Heart left ventricle (tissue), 16 donors: ENCODE measurements around the gene PMEPA1. TPM values are rescaled to one million over a fixed set of nuclear protein-coding genes. Genes with fewer than 3 reads are reported as not detected.

Experiments used
- ATAC-seq, 4 donors: fragments of 200-7000 bp; cut with Tn5 transposase; one replicate each; pipeline ENCODE4 v1.9.1; 2020 to 2022; ENCODE audit warnings: moderate library complexity in 4 of 4, mild to moderate bottlenecking in 3 of 4, moderate number of reproducible peaks in 1 of 4
- DNase-seq, 5 donors: peaks; one replicate each; pipeline ENCODE4 v3.0.0-alpha.2; 2020
- H3K27ac ChIP-seq, 12 donors: fragments of 200-600 bp; sonication (generic) in 4 of 12; one replicate each; pipeline versions ENCODE4 v1.5.0 to v1.8.0; 2016 to 2022; ENCODE audit warnings: mild to moderate bottlenecking in 2 of 12
- H3K27me3 ChIP-seq, 9 donors: fragments of 200-600 bp; sonication (generic) in 2 of 9; one replicate each; pipeline versions ENCODE4 v1.5.1 to v1.8.0; 2016 to 2022; ENCODE audit warnings: mild to moderate bottlenecking in 3 of 9
- H3K36me3 ChIP-seq, 9 donors: fragments of 200-600 bp; sonication (generic) in 2 of 9; one replicate each; pipeline versions ENCODE4 v1.5.0 to v1.8.0; 2018 to 2022; ENCODE audit warnings: mild to moderate bottlenecking in 2 of 9
- H3K4me1 ChIP-seq, 12 donors: fragments of 200-600 bp; sonication (generic) in 4 of 12; one replicate each; pipeline versions ENCODE4 v1.5.0 to v1.8.0; 2016 to 2022; ENCODE audit warnings: mild to moderate bottlenecking in 3 of 12
- H3K4me3 ChIP-seq, 12 donors: fragments of 200-600 bp; sonication (generic) in 4 of 12; one replicate each; pipeline versions ENCODE4 v1.5.0 to v1.8.0; 2017 to 2022; ENCODE audit warnings: mild to moderate bottlenecking in 9 of 12, moderate library complexity in 4 of 12
- H3K9me3 ChIP-seq, 12 donors: fragments of 200-600 bp; sonication (generic) in 4 of 12; one replicate each; pipeline versions ENCODE4 v1.5.0 to v1.8.0; 2016 to 2022; ENCODE audit warnings: mild to moderate bottlenecking in 1 of 12
- POLR2A ChIP-seq, 2 donors: fragments of 450-650 bp; IDR thresholded peaks; one replicate each; pipeline ENCODE4 v1.6.1; 2017; ENCODE audit warnings: antibody characterized with exemption in 2 of 2, mild to moderate bottlenecking in 2 of 2, moderate library complexity in 2 of 2
- WGBS, 4 donors: extraction: QIAGEN DNeasy Blood & Tissue Kit in 2 of 4; methylation state at CpG; one replicate each; pipeline versions ENCODE4 v1.1.5 to v1.1.7; 2013 to 2018; 5-methylcytosine and 5-hydroxymethylcytosine counted together
- intact Hi-C, 10 donors: fragments of 100-400 bp; cut with DNase I; formaldehyde crosslinking; loops; one replicate each; pipeline versions ENCODE4 v1.11.1 to v1.14.2; 2022
- polyA plus RNA-seq, 2 donors: library from polyadenylated mRNA; stranded (reverse); fragments of 200-250 nt; gene quantifications; one replicate each; pipeline ENCODE4 v1.2.3, GENCODE V29; 2013
- total RNA-seq, 9 donors: library from RNA; depleted of rRNA in 2 of 9; stranded (reverse); fragments of >200 nt in 2 of 9; fragmentation: NEBNext Ultra II Directional in 3 of 9; extraction: Animal tissue kit (Norgen Biotek cat#: 25700) in 3 of 9; gene quantifications; one replicate each; pipeline versions ENCODE4 v1.1.0 to v1.2.4, GENCODE V29; 2016 to 2023
- TF ChIP-seq, protein P1 (sequence below), 12 donors: fragments of 200-600 bp; sonication (generic) in 4 of 12; IDR thresholded peaks; one replicate each; pipeline versions ENCODE4 v1.5.0 to v1.8.0; 2018 to 2022; ENCODE audit warnings: antibody characterized with exemption in 12 of 12, mild to moderate bottlenecking in 5 of 12
- donor health status: ischemic (EF 13 %, LVEDD 7.1; RV severe dilation, severe dysfunction).
- donor health status: healthy with polysubstance abuse.
- donor health status: DM: no; HTN: yes; CAD: no.
- donor health status: DM: no; HTN: no; CAD: no.
- donor health status: ischemic (EF 25% LVEDD 6.9; RV normal size, moderate dysfunction).
- donor health status: ischemic (EF 25% LVEDD 5.7; RV mildly dilated, moderate dysfunction).
- donor health status: healthy.
- donor health status: DM: yes; HTN: yes; CAD: no.
- donor health status: ischemic (EF 35%, LVEDD 5.7; RV mildly dilated, moderate dysfunction).
- donor health status: nonischemic (EF 11% LVEDD 7.7; RV severe dilation, severe dysfunction).
- donor health status: DM: yes; HTN: yes; CAD: no.
- donor health status: PGD.
- donor health status: ischemic (EF 29% LVEDD 5.4; RV normal size, mild dysfunction).
- donor health status: nonischemic (EF 23%, LVEDD 6.1; RV moderate dilation, normal function).

Gene PMEPA1
- total and polyA plus RNA-seq, 11 donors: 12.6 to 115 (median 30.0) TPM

DNA sequence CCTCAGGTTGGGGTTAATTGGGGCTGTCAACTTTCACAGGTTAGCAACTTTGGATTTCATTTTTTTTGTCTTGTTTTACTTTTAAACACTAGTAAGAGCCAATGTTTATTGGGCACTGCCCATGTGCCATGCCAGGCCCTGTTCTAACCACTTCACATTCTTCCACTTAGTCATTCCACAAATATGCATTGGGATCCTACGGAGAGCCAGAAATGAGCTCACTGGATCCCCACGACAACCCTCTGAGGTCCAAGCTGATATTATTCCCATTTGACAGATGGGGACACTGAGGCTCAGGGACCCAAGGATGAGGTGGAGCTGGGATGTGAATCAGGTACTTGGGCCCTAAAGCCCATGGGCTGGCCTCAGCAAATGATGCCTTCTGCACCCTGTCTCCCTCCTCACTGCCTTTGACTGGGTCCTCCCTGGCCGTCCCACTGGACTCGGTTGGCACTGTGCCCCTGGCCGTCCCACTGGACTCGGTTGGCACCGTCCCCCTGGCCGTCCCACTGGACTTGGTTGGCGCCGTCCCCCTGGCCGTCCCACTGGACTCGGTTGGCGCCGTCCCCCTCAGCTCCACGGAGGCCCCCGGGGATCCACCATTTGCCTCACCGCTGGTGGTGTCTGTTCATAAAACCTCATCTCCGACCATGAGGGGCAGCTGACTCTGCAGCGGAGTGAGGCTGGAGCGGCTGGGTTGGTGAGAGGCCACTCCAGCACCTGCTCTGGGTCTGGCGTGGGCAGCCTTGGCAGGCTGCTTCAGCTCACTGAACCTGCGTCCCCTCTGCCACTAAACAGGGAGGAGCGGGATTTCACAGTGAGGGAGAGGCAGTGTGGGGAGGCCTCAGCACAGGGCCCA lies 4.8 kb upstream of the PMEPA1 start:
- Histone ChIP-seq H3K27ac (peak overlapping the region in 10 of 12 donors; percentile 26 to 79 (median 66)), H3K27me3 (peaks cover 0 to 3% (median 0%) of the 10 kb centered on the region in 9 donors), H3K9me3 (no peaks in the 10 kb centered on the region), H3K4me1 (peaks cover 0 to 81% (median 44%) of the 10 kb centered on the region in 12 donors), H3K36me3 (no peaks in the 10 kb centered on the region), H3K4me3 (no peak overlapping the region)
- intact Hi-C loops: loop anchor here in 5 of 10 donors (5.0 to 10.0 kb wide), 5 partner anchors 33 to 370 kb away; partner anchors contain the start of gene RBM38 (in 1 of the 5)
- DNase-seq: no peak
- ATAC-seq: peak in 1 of 4 donors; percentile 29
- no peak for TF ChIP-seq POLR2A (IDR thresholded peaks at IDR 0.05)
- TF ChIP-seq, protein P1, sequence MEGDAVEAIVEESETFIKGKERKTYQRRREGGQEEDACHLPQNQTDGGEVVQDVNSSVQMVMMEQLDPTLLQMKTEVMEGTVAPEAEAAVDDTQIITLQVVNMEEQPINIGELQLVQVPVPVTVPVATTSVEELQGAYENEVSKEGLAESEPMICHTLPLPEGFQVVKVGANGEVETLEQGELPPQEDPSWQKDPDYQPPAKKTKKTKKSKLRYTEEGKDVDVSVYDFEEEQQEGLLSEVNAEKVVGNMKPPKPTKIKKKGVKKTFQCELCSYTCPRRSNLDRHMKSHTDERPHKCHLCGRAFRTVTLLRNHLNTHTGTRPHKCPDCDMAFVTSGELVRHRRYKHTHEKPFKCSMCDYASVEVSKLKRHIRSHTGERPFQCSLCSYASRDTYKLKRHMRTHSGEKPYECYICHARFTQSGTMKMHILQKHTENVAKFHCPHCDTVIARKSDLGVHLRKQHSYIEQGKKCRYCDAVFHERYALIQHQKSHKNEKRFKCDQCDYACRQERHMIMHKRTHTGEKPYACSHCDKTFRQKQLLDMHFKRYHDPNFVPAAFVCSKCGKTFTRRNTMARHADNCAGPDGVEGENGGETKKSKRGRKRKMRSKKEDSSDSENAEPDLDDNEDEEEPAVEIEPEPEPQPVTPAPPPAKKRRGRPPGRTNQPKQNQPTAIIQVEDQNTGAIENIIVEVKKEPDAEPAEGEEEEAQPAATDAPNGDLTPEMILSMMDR (IDR thresholded peaks at IDR 0.05): no peak
- WGBS, 4 donors: 84 to 90% (median 85%) methylated on average over 22 to 23 of the region's 23 CpGs

DNA sequence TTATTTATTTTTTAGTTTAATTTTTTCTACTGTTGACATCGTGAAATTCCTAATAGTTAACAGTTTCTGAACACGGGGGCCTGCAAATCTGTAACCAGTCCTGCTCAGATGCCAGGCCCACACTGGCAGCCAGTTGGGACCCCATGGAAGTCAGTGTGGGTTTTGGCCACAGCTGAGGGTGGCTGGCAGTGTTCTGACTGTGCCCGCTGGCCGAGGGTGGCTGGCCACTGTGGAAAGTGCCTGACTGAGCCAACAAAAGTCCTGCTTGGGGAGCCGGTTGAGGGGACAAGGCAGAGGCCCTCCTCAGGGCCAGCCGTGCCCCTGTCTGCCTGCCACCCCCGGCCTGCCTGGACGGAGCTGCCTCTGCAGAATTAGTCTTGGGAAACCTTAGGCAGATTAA lies 4.1 kb upstream of the PMEPA1 start:
- Histone ChIP-seq H3K27ac (peak overlapping the region in 11 of 12 donors; percentile 26 to 79 (median 66)), H3K4me3 (no peak overlapping the region), H3K9me3 (no peaks in the 10 kb centered on the region), H3K36me3 (no peaks in the 10 kb centered on the region), H3K27me3 (peaks cover 0 to 3% (median 0%) of the 10 kb centered on the region in 9 donors), H3K4me1 (peaks cover 0 to 79% (median 43%) of the 10 kb centered on the region in 12 donors)
- DNase-seq (no peak), ATAC-seq (no peak)
- 50 to 67% (median 61%) methylated on average over 8 of the region's 8 CpGs for WGBS, 4 donors
- intact Hi-C loops: loop anchor here in 5 of 10 donors (5.0 to 10.0 kb wide), 4 partner anchors 33 to 371 kb away; partner anchors contain the start of gene RBM38 (in 1 of the 5)
- TF ChIP-seq, protein P1 (IDR thresholded peaks at IDR 0.05): no peak
- no peak for TF ChIP-seq POLR2A (IDR thresholded peaks at IDR 0.05)

DNA sequence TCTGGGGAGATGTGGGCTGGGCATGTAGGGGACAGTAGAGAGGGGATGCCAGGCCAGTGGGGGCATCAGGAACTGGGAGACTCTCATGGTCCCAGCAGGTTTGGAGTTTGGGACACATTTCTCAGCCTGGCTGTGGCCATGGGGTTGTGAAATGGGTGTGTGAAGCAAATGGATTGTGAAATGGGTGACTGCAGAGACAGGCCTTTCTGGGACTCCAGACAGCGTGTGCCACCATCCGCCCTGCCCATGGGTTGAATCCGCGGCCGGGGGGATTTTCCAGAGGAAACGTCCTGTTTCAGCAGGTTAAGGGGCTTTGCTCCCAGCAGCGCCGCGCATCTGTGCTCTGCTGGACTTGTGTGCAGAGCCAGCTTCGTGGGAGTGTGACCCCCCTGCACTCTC lies 3.7 kb upstream of the PMEPA1 start:
- no peak for TF ChIP-seq POLR2A (IDR thresholded peaks at IDR 0.05)
- TF ChIP-seq, protein P1 (IDR thresholded peaks at IDR 0.05): no peak
- DNase-seq: no peak
- H3K36me3 ChIP-seq: no peaks in the 10 kb centered on the region
- H3K9me3 ChIP-seq: no peaks in the 10 kb centered on the region
- WGBS, 4 donors: 82 to 92% (median 87%) methylated on average over 10 of the region's 10 CpGs
- ATAC-seq: no peak
- no peak overlapping the region for H3K4me3 ChIP-seq
- H3K27ac ChIP-seq: peak overlapping the region in 9 of 12 donors; percentile 15 to 79 (median 67)
- peaks cover 0 to 3% (median 0%) of the 10 kb centered on the region in 9 donors for H3K27me3 ChIP-seq
- intact Hi-C loops: loop anchor here in 5 of 10 donors (5.0 to 10.0 kb wide), 4 partner anchors 34 to 371 kb away; partner anchors contain the start of gene RBM38 (in 1 of the 5)
- H3K4me1 ChIP-seq: peaks cover 0 to 75% (median 42%) of the 10 kb centered on the region in 12 donors
